Measurements from ENCODE around the gene CAPSL. TPM values are rescaled to one million over a fixed set of nuclear protein-coding genes. Genes with fewer than 3 reads are reported as not detected.
"Not testable (repeated sequence)": the region's sequence is repeated elsewhere in the genome, so short reads cannot be mapped to it uniquely, and the experiment has no call there.

Gene CAPSL
- total RNA-seq, 8 experiments from 2014 or later: 17.7 TPM; not detected in 7

GRCh38 chr5:35860686-35861085, 77.7 kb downstream of the CAPSL start:
- H3K27ac ChIP-seq: no peak overlapping the region
- in situ Hi-C loops (cut with MboI; ENCODE audit: low pct_unique_long_range_greater_than_20kb in 2 of 9, low sequenced_read_pairs in 9 of 9, unreplicated experiment in 9 of 9): no loop called here
- peaks cover 5 to 8% of the 10 kb centered on the region in 2 donors for H3K4me1 ChIP-seq (replicated peaks in 1 of 2)
- H3K4me3 ChIP-seq: no peak overlapping the region
- ATAC-seq (replicated peaks in 6 of 8): peak in 2 of 8 experiments; percentile 18 to 30
- 50 to 88% (median 73%) methylated on average over 1 of the region's 1 CpG; no CpG with 5 or more reads in 4 of the 10 experiments for whole genome bisulfite sequencing, 10 experiments

GRCh38 chr5:35859101-35859661, 79.2 kb downstream of the CAPSL start:
- in situ Hi-C loops (cut with MboI; ENCODE audit: low pct_unique_long_range_greater_than_20kb in 2 of 9, low sequenced_read_pairs in 9 of 9, unreplicated experiment in 9 of 9): no loop called here
- Histone ChIP-seq H3K27ac (no peak overlapping the region), H3K4me3 (no peak overlapping the region), H3K4me1 (replicated peaks in 1 of 2) (peaks cover 5 to 8% of the 10 kb centered on the region in 2 donors)
- 0 to 68% (median 20%) methylated on average over 1 to 3 of the region's 3 CpGs; no CpG with 5 or more reads in 1 of the 10 experiments for WGBS, 10 experiments
- peak in 7 of 8 experiments; percentile 49 to 93 (median 89) for ATAC-seq (replicated peaks in 6 of 8)

- Histone ChIP-seq H3K4me1 (replicated peaks in 1 of 2) (peaks cover 5 to 8% of the 10 kb centered on the region in 2 donors), H3K27ac (no peak overlapping the region), H3K4me3 (no peak overlapping the region)
- in situ Hi-C loops (cut with MboI; ENCODE audit: low pct_unique_long_range_greater_than_20kb in 2 of 9, low sequenced_read_pairs in 9 of 9, unreplicated experiment in 9 of 9): no loop called here
- peak; percentile 19 to 89 (median 72) for ATAC-seq (replicated peaks in 6 of 8)
- 0 to 85% (median 27%) methylated on average over 1 to 2 of the region's 2 CpGs; no CpG with 5 or more reads in 2 of the 10 experiments for WGBS, 10 experiments
These were observed 80.7 kb downstream of the CAPSL start for GRCh38 chr5:35857606-35858205.

GRCh38 chr5:35856765-35857351, 81.6 kb downstream of the CAPSL start, which contains the start of gene IL7R:
Gene IL7R (plus strand): TSS chr5:35856891. CDS start chr5:35856978, 87 bp downstream.
- 0 to 60% (median 29%) methylated on average over 1 of the region's 1 CpG; no CpG with 5 or more reads in 3 of the 10 experiments for WGBS, 10 experiments
- in situ Hi-C loops (cut with MboI; ENCODE audit: low pct_unique_long_range_greater_than_20kb in 2 of 9, low sequenced_read_pairs in 9 of 9, unreplicated experiment in 9 of 9): no loop called here
- H3K4me3 ChIP-seq: no peak within 1 kb of the TSS
- no peak for ATAC-seq (replicated peaks in 6 of 8)
- H3K4me1 ChIP-seq (replicated peaks in 1 of 2): peaks cover 5 to 8% of the 10 kb centered on the region in 2 donors
- no peak within 1 kb of the TSS for H3K27ac ChIP-seq

GRCh38 chr5:35856186-35856764, 82.1 kb downstream of the CAPSL start:
- WGBS, 10 experiments: 88 to 100% (median 95%) methylated on average over 1 to 5 of the region's 5 CpGs; no CpG with 5 or more reads in 3 of the 10 experiments
- ATAC-seq (replicated peaks in 6 of 8); H3K27ac ChIP-seq; H3K4me3 ChIP-seq; H3K4me1 ChIP-seq (replicated peaks in 1 of 2); in situ Hi-C loops (cut with MboI; ENCODE audit: low pct_unique_long_range_greater_than_20kb in 2 of 9, low sequenced_read_pairs in 9 of 9, unreplicated experiment in 9 of 9): not testable (repeated sequence)

GRCh38 chr5:35855187-35855586, 83.2 kb downstream of the CAPSL start:
- Histone ChIP-seq H3K4me3 (no peak overlapping the region), H3K27ac (no peak overlapping the region), H3K4me1 (replicated peaks in 1 of 2) (peaks cover 5 to 8% of the 10 kb centered on the region in 2 donors)
- in situ Hi-C loops (cut with MboI; ENCODE audit: low pct_unique_long_range_greater_than_20kb in 2 of 9, low sequenced_read_pairs in 9 of 9, unreplicated experiment in 9 of 9): no loop called here
- no peak for ATAC-seq (replicated peaks in 6 of 8)
- 40 to 100% (median 87%) methylated on average over 1 of the region's 1 CpG; no CpG with 5 or more reads in 2 of the 10 experiments for WGBS, 10 experiments

Other genes starting within 250 kb of the CAPSL start
- gene IL7R, start 81.7 kb downstream of the CAPSL start, total RNA-seq: 1 to 10 TPM in 4 of 8 experiments, under 1 TPM in 3, not detected in 1; 0.08 to 1.5 (median 1.0) TPM
- 1 to 10 TPM in 2 of 8 experiments, under 1 TPM in 4, not detected in 2; 0.14 to 2.6 (median 0.55) TPM for gene UGT3A1, start 52.8 kb upstream of the CAPSL start, total RNA-seq
- under 1 TPM in 7 of 8 experiments, not detected in 1; 0.09 to 0.52 (median 0.29) TPM for gene UGT3A2, start 128.3 kb upstream of the CAPSL start, total RNA-seq
- 10 to 100 TPM in 6 of 8 experiments, 1 to 10 TPM in 2; 8.8 to 18.9 (median 13.8) TPM for gene LMBRD2, start 213.3 kb upstream of the CAPSL start, total RNA-seq
- gene SKP2, start 213.5 kb upstream of the CAPSL start, total RNA-seq: 10 to 100 TPM in 7 of 8 experiments, 1 to 10 TPM in 1; 8.8 to 38.8 (median 14.2) TPM

All from motor neuron (in vitro differentiated cells).